K562 (cell line): Measurements from ENCODE around the gene FAM167B. TPM values are rescaled to one million over a fixed set of nuclear protein-coding genes. Genes with fewer than 3 reads are reported as not detected.

Experiments used
- ATAC-seq: fragments of 200-7000 bp; cut with Tn5 transposase; 3 replicates; pipeline ENCODE4 v1.9.1; 2020; ENCODE audit warnings: moderate library complexity
- BruUV-seq: library from RNA; stranded (reverse); fragments of 400-500 nt; replicated peaks from 2 replicates; lab custom pipeline; 2021; lab: Mats Ljungman, UMichigan
- CTCF ChIA-PET: fragments of 300-600 bp; formaldehyde crosslinking; extraction: SDS; loops from one replicate; lab custom pipeline; 2021; ENCODE audit warnings: low intra/inter-chr PET ratio; lab: Yijun Ruan, JAX
- POLR2A ChIA-PET: fragments of 300-600, 350-650 bp; sonication (Branson Sonifier 250); formaldehyde crosslinking; extraction: SDS; loops from one replicate; lab custom pipeline; 2021; ENCODE audit warnings: antibody characterized with exemption, inconsistent platforms; lab: Yijun Ruan, JAX
- DNase-seq, 4 experiments: peaks; one replicate each; pipeline versions ENCODE4 v3.0.0 to v3.0.0-alpha.2; 2011 to 2018; ENCODE audit warnings: low spot score in 3 of 4, mixed read lengths in 3 of 4; ENCODE audit errors: extremely low read depth in 1 of 4
- FAIRE-seq: peaks from 2 replicates; lab custom pipeline; 2011; peaks lifted over from hg19 to GRCh38; lab: Jason Lieb, UNC
- H2AFZ ChIP-seq: 2 replicates; pipeline ENCODE4 v1.6.0; 2011; ENCODE audit warnings: low read depth, low read length, control low read depth, inconsistent platforms
- H3K27ac ChIP-seq: fragments of 200-600 bp; 3 replicates; pipeline ENCODE4 v1.8.0; 2011; ENCODE audit warnings: low read depth, mild to moderate bottlenecking, control low read depth, inconsistent platforms, low read length, moderate library complexity, mixed read lengths; ENCODE audit errors: extremely low read depth
- H3K27me3 ChIP-seq, 2 experiments: fragments of 300-600 bp in 1 of 2; 2 replicates in 1 of 2; 3 replicates in 1 of 2; pipeline versions ENCODE4 v1.6.0 to v1.8.0; 2011; ENCODE audit warnings: inconsistent platforms in 2 of 2, low read length in 2 of 2, mild to moderate bottlenecking in 1 of 2, mixed read lengths in 1 of 2, moderate library complexity in 1 of 2; ENCODE audit not compliant: control insufficient read depth in 2 of 2, insufficient read depth in 2 of 2
- H3K36me3 ChIP-seq: fragments of 300-600 bp; 3 replicates; pipeline ENCODE4 v1.8.0; 2011; ENCODE audit warnings: mild to moderate bottlenecking, low read length, inconsistent platforms; ENCODE audit not compliant: control insufficient read depth, insufficient read depth
- H3K4me1 ChIP-seq, 2 experiments: fragments of 200-600 bp in 1 of 2; replicated peaks in 1 of 2; 2 replicates in 1 of 2; 3 replicates in 1 of 2; pipeline versions ENCODE4 v1.5.1 to v1.8.0; 2011; ENCODE audit warnings: inconsistent platforms in 2 of 2, low read length in 2 of 2, mild to moderate bottlenecking in 1 of 2, mixed read lengths in 1 of 2, moderate library complexity in 1 of 2; ENCODE audit not compliant: control insufficient read depth in 2 of 2, insufficient read depth in 2 of 2
- H3K4me2 ChIP-seq: 2 replicates; pipeline ENCODE4 v1.6.1; 2011; ENCODE audit warnings: low read length, control low read depth, inconsistent platforms, mixed read lengths; ENCODE audit not compliant: insufficient read depth
- H3K4me3 ChIP-seq: fragments of 200-600 bp; sonication (generic), shearing (Covaris generic); 2 replicates; pipeline ENCODE4 v1.5.1; 2016; ENCODE audit warnings: control low read depth, inconsistent platforms
- H3K79me2 ChIP-seq: fragments of 200-600 bp; 3 replicates; pipeline ENCODE4 v1.8.0; 2011; ENCODE audit warnings: low read length, inconsistent platforms; ENCODE audit not compliant: control insufficient read depth, insufficient read depth
- H3K9ac ChIP-seq, 2 experiments: 2 replicates each; pipeline versions ENCODE4 v1.6.0 to v1.6.1; 2011; ENCODE audit warnings: low read depth in 2 of 2, low read length in 2 of 2, control low read depth in 1 of 2, inconsistent platforms in 1 of 2, mild to moderate bottlenecking in 1 of 2, mixed read lengths in 1 of 2; ENCODE audit not compliant: insufficient read depth in 1 of 2
- H3K9me1 ChIP-seq: one replicate; pipeline ENCODE4 v1.6.0; 2011; ENCODE audit warnings: inconsistent platforms, mild to moderate bottlenecking, low read length, moderate library complexity; ENCODE audit not compliant: control insufficient read depth, insufficient read depth
- H3K9me3 ChIP-seq: replicated peaks from 2 replicates; pipeline ENCODE4 v1.5.1; 2011; ENCODE audit warnings: low read depth, low read length, inconsistent platforms; ENCODE audit not compliant: control insufficient read depth, insufficient read depth
- H4K20me1 ChIP-seq: replicated peaks from 2 replicates; pipeline ENCODE4 v1.6.1; 2011; ENCODE audit warnings: low read length, inconsistent platforms, mixed read lengths; ENCODE audit not compliant: control insufficient read depth, insufficient read depth
- BHLHE40 ChIP-seq: IDR thresholded peaks from 2 replicates; pipeline ENCODE4 v1.6.1; 2011; ENCODE audit warnings: low read length, improper control_type of control experiment
- C11orf30 ChIP-seq: fragments of 450-650 bp; IDR thresholded peaks from 2 replicates; pipeline ENCODE4 v1.6.1; 2016; ENCODE audit warnings: low read depth, mild to moderate bottlenecking
- CBFA2T3 ChIP-seq: fragments of 450-650 bp; IDR thresholded peaks from 2 replicates; pipeline ENCODE4 v1.6.1; 2017
- CBX3 ChIP-seq, 2 experiments: IDR thresholded peaks; 1 replicate in 1 of 2; 2 replicates in 1 of 2; pipeline ENCODE4 v1.6.1; 2012; ENCODE audit warnings: inconsistent platforms in 2 of 2, low read length in 2 of 2, borderline replicate concordance in 1 of 2, control low read depth in 1 of 2
- CC2D1A ChIP-seq: fragments of 450-650 bp; IDR thresholded peaks from 2 replicates; pipeline ENCODE4 v1.6.1; 2017; ENCODE audit warnings: mild to moderate bottlenecking
- CTBP1 ChIP-seq: fragments of 450-650 bp; IDR thresholded peaks from 2 replicates; pipeline ENCODE4 v1.6.1; 2016; ENCODE audit warnings: borderline replicate concordance
- HDAC8 ChIP-seq: fragments of 450-650 bp; IDR thresholded peaks from 2 replicates; pipeline ENCODE4 v1.6.1; 2016; ENCODE audit warnings: mild to moderate bottlenecking, missing genetic modification characterization, moderate library complexity, missing compliant biosample characterization
- JUN ChIP-seq, 2 experiments: sonication (generic) in 1 of 2; formaldehyde crosslinking in 1 of 2; IDR thresholded peaks; 2 replicates each; pipeline versions ENCODE4 v1.6.1 to v1.8.0; 2012 to 2022; ENCODE audit warnings: borderline replicate concordance in 2 of 2, mild to moderate bottlenecking in 2 of 2, improper control_type of control experiment in 1 of 2, low read depth in 1 of 2, low read length in 1 of 2, missing genetic modification reagents in 1 of 2
- L3MBTL2 ChIP-seq: fragments of 450-650 bp; IDR thresholded peaks from 2 replicates; pipeline ENCODE4 v1.6.1; 2016; ENCODE audit warnings: mild to moderate bottlenecking, moderate library complexity
- LEF1 ChIP-seq: fragments of 450-650 bp; IDR thresholded peaks from 2 replicates; pipeline ENCODE4 v1.6.1; 2016; ENCODE audit warnings: mild to moderate bottlenecking
- MAFG ChIP-seq: fragments of 450-650 bp; conservative IDR thresholded peaks from 2 replicates; pipeline ENCODE4 v1.6.1; 2016; ENCODE audit warnings: missing genetic modification characterization, missing compliant biosample characterization
- MIER1 ChIP-seq: fragments of 450-650 bp; IDR thresholded peaks from 2 replicates; pipeline ENCODE4 v1.6.1; 2016; ENCODE audit warnings: antibody characterized with exemption, mild to moderate bottlenecking, low read depth
- SMC3 ChIP-seq: conservative IDR thresholded peaks from 2 replicates; pipeline ENCODE4 v1.6.1; 2011; ENCODE audit warnings: low read depth, low read length, improper control_type of control experiment; ENCODE audit not compliant: insufficient read depth
- ZC3H4 ChIP-seq: sonication (generic); formaldehyde crosslinking; IDR thresholded peaks from 2 replicates; pipeline ENCODE4 v1.9.0; 2021; ENCODE audit warnings: missing genetic modification reagents, borderline replicate concordance
- ZFP36 ChIP-seq: fragments of 150-350 bp; IDR thresholded peaks from 2 replicates; pipeline ENCODE4 v1.6.1; 2018; ENCODE audit warnings: low read length, low read depth; ENCODE audit not compliant: partially characterized antibody
- ZKSCAN1 ChIP-seq: fragments of 150-350 bp; IDR thresholded peaks from 2 replicates; pipeline ENCODE4 v1.6.1; 2016; ENCODE audit warnings: low read depth, low read length
- ZNF12 ChIP-seq: sonication (generic); formaldehyde crosslinking; IDR thresholded peaks from 2 replicates; pipeline ENCODE4 v1.4.0; 2020; ENCODE audit warnings: mild to moderate bottlenecking, missing genetic modification reagents
- ZNF778 ChIP-seq: fragments of 450-650 bp; formaldehyde crosslinking; IDR thresholded peaks from 2 replicates; pipeline ENCODE4 v1.4.0; 2020; ENCODE audit warnings: mild to moderate bottlenecking, moderate library complexity
- WGBS: fragments of 100-300 bp; shearing (Covaris generic); methylation state at CpG from one replicate; pipeline ENCODE4 v1.1.6; 2016; ENCODE audit warnings: low coverage, mixed read lengths; ENCODE audit not compliant: insufficient coverage; ENCODE audit errors: missing lambda C conversion rate; 5-methylcytosine and 5-hydroxymethylcytosine counted together
- in situ Hi-C: fragments of 300-500 bp; cut with MboI; formaldehyde crosslinking; loops from 4 replicates; pipeline ENCODE4 v1.15.0; 2018; ENCODE audit warnings: inconsistent platforms, mixed read lengths
- intact Hi-C: fragments of 100-400 bp; cut with micrococcal nuclease; formaldehyde crosslinking; loops from 2 replicates; pipeline ENCODE4 v1.14.2; 2022
- polyA plus RNA-seq, 8 experiments: library from polyadenylated mRNA; depleted of rRNA in 4 of 8; stranded (reverse) in 5 of 8; unstranded in 3 of 8; fragments of >200 nt; fragmentation: Nextera tagmentation in 2 of 8; fragmentation: Illumina TruSeq in 1 of 8; extraction: Ambion mirVana in 2 of 8; extraction: Trizol in 1 of 8; gene quantifications; 2 replicates each; pipeline versions ENCODE4 v1.2.1 to v1.2.3, GENCODE V29; 2011 to 2014; ENCODE audit warnings: inconsistent platforms in 1 of 8, missing spikeins in 1 of 8
- total RNA-seq, 7 experiments: library from RNA; depleted of rRNA in 6 of 7; stranded (reverse); fragments of >200 nt in 6 of 7; fragmentation: Illumina TruSeq in 2 of 7; extraction: Trizol in 2 of 7; gene quantifications; 2 replicates each; pipeline versions ENCODE4 v1.2.1 to v1.2.3, GENCODE V29; 2011 to 2021; ENCODE audit warnings: low replicate concordance in 1 of 7
- TF ChIP-seq, protein P1 (sequence below), 2 experiments: fragments of 150-350 bp in 1 of 2; IDR thresholded peaks; 2 replicates each; pipeline ENCODE4 v1.6.1; 2012 to 2016; ENCODE audit warnings: low read depth in 2 of 2, low read length in 2 of 2, mild to moderate bottlenecking in 1 of 2, moderate library complexity in 1 of 2

FAM167B gene
- total and polyA plus RNA-seq, 9 of the 15 experiments (the other 6 are each of a cell fraction or from before 2014, with no cell fraction given) = not detected

DNA sequence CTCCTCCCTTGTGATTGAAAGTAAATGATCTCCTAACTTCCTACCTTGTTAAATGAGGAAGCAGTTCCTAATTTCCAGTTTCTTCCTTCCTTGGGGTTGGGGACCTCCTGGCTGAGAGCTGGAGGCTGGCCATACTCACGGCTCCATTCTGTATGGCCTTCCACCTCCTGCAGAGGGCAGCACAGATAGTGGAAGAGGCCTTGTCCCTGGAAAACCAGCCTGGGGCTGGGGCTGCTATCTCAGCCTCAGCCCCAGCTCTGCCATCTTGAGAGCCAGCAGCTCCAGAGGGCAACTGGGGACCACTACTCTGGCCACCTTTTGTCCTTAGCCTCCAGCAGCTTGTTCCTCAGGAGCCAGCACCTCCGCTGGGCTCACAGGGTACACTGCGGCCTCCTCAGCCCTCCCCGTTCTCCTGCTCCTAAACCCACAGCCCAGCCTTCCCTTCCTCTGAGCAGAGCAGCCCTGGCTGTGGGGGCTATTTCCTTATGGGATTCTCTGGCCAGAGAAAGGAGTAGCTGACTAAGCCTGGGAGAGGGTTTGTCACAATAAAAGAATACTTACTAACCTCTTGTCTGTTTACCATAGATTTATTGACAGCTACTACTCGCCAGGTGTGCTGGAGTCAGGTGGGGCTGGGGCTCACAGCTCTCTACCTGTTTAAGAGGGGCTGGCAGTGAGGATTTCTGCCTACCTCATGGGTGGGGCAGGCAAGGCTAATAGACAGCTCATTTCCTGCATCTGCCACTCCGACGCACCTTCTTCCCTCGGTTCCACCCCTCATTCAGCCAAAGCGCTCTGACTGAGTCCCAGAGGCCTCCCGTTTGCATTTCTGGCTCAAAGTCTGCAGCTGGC, 31.2 kb upstream of the FAM167B start:
- intact Hi-C loops = loop anchor here (1.0 to 2.0 kb wide), 2 partner anchors 101 to 198 kb away; no protein-coding TSS in a partner anchor
- Histone ChIP-seq H2AFZ (no peak overlapping the region), H3K27me3 (no peaks in the 10 kb centered on the region), H3K4me2 (no peak overlapping the region), H3K27ac (no peak overlapping the region), H4K20me1 (no peaks in the 10 kb centered on the region), H3K9ac (peak overlapping the region in 1 of 2 experiments; percentile 72; a peak in 2 of 4 replicates), H3K4me3 (no peak overlapping the region), H3K36me3 (peaks cover 43% of the 10 kb centered on the region; the same call in 2 of the 3 replicates), H3K9me1 (no peaks in the 10 kb centered on the region), H3K9me3 (no peaks in the 10 kb centered on the region), H3K4me1 (peaks cover 4 to 10% of the 10 kb centered on the region in 2 experiments; a peak in 4 of 5 replicates), H3K79me2 (peaks cover 3% of the 10 kb centered on the region; the same call in 1 of the 3 replicates)
- no TSS peak for BruUV-seq
- WGBS = 75% methylated on average over 10 of the region's 10 CpGs
- ChIA-PET CTCF (interaction anchor here (0.6 to 2.5 kb wide), 7 partner anchors 30 to 198 kb away, joined by 3 to 12 read pairs (median 5); no protein-coding TSS in a partner anchor), POLR2A (interaction anchor here (0.5 to 2.6 kb wide), 23 partner anchors 8 to 178 kb away, joined by 3 to 17 read pairs (median 5); partner anchors contain the start of genes BSDC1, CCDC28B, FAM167B and IQCC)
- in situ Hi-C loops = no loop called here
- FAIRE-seq (peak; percentile 94), DNase-seq (peak; percentile 72 to 87 (median 79)), ATAC-seq (peak; percentile 96)
- TF ChIP-seq ZFP36 = no peak
- TF ChIP-seq ZKSCAN1 = 0 out of 2 replicates have a peak, but pooled peaks have one; percentile 30
- TF ChIP-seq, protein P1, sequence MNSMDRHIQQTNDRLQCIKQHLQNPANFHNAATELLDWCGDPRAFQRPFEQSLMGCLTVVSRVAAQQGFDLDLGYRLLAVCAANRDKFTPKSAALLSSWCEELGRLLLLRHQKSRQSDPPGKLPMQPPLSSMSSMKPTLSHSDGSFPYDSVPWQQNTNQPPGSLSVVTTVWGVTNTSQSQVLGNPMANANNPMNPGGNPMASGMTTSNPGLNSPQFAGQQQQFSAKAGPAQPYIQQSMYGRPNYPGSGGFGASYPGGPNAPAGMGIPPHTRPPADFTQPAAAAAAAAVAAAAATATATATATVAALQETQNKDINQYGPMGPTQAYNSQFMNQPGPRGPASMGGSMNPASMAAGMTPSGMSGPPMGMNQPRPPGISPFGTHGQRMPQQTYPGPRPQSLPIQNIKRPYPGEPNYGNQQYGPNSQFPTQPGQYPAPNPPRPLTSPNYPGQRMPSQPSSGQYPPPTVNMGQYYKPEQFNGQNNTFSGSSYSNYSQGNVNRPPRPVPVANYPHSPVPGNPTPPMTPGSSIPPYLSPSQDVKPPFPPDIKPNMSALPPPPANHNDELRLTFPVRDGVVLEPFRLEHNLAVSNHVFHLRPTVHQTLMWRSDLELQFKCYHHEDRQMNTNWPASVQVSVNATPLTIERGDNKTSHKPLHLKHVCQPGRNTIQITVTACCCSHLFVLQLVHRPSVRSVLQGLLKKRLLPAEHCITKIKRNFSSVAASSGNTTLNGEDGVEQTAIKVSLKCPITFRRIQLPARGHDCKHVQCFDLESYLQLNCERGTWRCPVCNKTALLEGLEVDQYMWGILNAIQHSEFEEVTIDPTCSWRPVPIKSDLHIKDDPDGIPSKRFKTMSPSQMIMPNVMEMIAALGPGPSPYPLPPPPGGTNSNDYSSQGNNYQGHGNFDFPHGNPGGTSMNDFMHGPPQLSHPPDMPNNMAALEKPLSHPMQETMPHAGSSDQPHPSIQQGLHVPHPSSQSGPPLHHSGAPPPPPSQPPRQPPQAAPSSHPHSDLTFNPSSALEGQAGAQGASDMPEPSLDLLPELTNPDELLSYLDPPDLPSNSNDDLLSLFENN (IDR thresholded peaks at IDR 0.05; ENCODE audit: low read depth in 2 of 2, low read length in 2 of 2) = peak in 1 of 2 experiments; percentile 11; a peak in 1 of 4 replicates
- TF ChIP-seq ZC3H4 (CRISPR knock-in tag) = no peak
- no peak for TF ChIP-seq LEF1
- no peak for TF ChIP-seq MAFG (tag)
- peak; percentile 62 for TF ChIP-seq CC2D1A
- TF ChIP-seq ZNF12 = no peak
- TF ChIP-seq ZNF778 (CRISPR knock-in tag) = no peak
- peak; percentile 57; the same call in 1 of the 2 replicates for TF ChIP-seq CTBP1
- no peak for TF ChIP-seq BHLHE40
- no peak for TF ChIP-seq CBX3 (IDR thresholded peaks at IDR 0.05; ENCODE audit: borderline replicate concordance in 1 of 2, low read length in 2 of 2)
- TF ChIP-seq SMC3 = peak; percentile 90
- no peak for TF ChIP-seq HDAC8 (tag)
- TF ChIP-seq C11orf30 = no peak
- TF ChIP-seq CBFA2T3 = no peak
- TF ChIP-seq JUN (IDR thresholded peaks at IDR 0.05; ENCODE audit: borderline replicate concordance, low read depth, low read length) = no peak
- TF ChIP-seq JUN (CRISPR knock-in tag; IDR thresholded peaks at IDR 0.05; ENCODE audit: borderline replicate concordance) = no peak
- no peak for TF ChIP-seq MIER1
- TF ChIP-seq L3MBTL2 = no peak
